ENCODE measurements around the gene NCAM2. TPM values are rescaled to one million over a fixed set of nuclear protein-coding genes. Genes with fewer than 3 reads are reported as not detected.
"Not testable (repeated sequence)": the region's sequence is repeated elsewhere in the genome, so short reads cannot be mapped to it uniquely, and the experiment has no call there.

The NCAM2 gene
- polyA plus RNA-seq, 1 donor from 2014 or later, result 9.8 TPM

DNA sequence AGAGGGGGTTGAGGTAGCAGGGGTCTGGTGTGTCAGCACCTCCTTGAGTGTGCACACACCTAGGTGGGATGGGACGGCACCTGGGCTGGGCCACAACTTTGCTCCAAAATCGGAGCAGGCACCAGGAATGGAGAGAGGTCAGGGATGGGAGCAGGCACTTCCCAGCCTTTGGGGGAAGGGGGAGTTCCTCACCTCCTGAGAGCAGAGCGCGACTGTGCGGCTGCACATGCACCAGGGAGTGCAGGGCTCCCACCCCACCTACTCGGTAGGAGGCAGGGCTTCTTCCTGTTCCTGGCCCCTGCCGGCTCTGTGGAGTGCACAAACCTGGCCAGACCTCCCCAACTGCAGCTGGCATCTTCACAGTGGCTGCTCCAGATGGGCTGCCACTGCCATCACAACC, 399.3 kb downstream of the NCAM2 start:
- H3K4me2 ChIP-seq (ENCODE audit: low read length), result no peak overlapping the region
- no peaks in the 10 kb centered on the region for H3K36me3 ChIP-seq (ENCODE audit: insufficient read depth, low read length)
- no peak overlapping the region for H3K27ac ChIP-seq (ENCODE audit: low read length)
- no peaks in the 10 kb centered on the region for H3F3A ChIP-seq (ENCODE audit: insufficient read depth, low read length, poor library complexity, severe bottlenecking)
- TF ChIP-seq, protein P1, sequence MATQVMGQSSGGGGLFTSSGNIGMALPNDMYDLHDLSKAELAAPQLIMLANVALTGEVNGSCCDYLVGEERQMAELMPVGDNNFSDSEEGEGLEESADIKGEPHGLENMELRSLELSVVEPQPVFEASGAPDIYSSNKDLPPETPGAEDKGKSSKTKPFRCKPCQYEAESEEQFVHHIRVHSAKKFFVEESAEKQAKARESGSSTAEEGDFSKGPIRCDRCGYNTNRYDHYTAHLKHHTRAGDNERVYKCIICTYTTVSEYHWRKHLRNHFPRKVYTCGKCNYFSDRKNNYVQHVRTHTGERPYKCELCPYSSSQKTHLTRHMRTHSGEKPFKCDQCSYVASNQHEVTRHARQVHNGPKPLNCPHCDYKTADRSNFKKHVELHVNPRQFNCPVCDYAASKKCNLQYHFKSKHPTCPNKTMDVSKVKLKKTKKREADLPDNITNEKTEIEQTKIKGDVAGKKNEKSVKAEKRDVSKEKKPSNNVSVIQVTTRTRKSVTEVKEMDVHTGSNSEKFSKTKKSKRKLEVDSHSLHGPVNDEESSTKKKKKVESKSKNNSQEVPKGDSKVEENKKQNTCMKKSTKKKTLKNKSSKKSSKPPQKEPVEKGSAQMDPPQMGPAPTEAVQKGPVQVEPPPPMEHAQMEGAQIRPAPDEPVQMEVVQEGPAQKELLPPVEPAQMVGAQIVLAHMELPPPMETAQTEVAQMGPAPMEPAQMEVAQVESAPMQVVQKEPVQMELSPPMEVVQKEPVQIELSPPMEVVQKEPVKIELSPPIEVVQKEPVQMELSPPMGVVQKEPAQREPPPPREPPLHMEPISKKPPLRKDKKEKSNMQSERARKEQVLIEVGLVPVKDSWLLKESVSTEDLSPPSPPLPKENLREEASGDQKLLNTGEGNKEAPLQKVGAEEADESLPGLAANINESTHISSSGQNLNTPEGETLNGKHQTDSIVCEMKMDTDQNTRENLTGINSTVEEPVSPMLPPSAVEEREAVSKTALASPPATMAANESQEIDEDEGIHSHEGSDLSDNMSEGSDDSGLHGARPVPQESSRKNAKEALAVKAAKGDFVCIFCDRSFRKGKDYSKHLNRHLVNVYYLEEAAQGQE (IDR thresholded peaks at IDR 0.05; ENCODE audit: borderline replicate concordance), result no peak
- TF ChIP-seq RAD21 (conservative IDR thresholded peaks at IDR 0.05), result no peak
- TF ChIP-seq EP300 (conservative IDR thresholded peaks at IDR 0.05; ENCODE audit: poor library complexity, severe bottlenecking), result no peak
- no peak for TF ChIP-seq SMC3 (conservative IDR thresholded peaks at IDR 0.05; ENCODE audit: poor library complexity)
- TF ChIP-seq TAF1 (IDR thresholded peaks at IDR 0.05; ENCODE audit: low read depth), result no peak
- no peak for TF ChIP-seq POLR2AphosphoS5 (IDR thresholded peaks at IDR 0.05)
- TF ChIP-seq EZH2 (IDR thresholded peaks at IDR 0.05; ENCODE audit: borderline replicate concordance, insufficient read depth, low read length, poor library complexity, severe bottlenecking), result no peak
- TF ChIP-seq, protein P2, sequence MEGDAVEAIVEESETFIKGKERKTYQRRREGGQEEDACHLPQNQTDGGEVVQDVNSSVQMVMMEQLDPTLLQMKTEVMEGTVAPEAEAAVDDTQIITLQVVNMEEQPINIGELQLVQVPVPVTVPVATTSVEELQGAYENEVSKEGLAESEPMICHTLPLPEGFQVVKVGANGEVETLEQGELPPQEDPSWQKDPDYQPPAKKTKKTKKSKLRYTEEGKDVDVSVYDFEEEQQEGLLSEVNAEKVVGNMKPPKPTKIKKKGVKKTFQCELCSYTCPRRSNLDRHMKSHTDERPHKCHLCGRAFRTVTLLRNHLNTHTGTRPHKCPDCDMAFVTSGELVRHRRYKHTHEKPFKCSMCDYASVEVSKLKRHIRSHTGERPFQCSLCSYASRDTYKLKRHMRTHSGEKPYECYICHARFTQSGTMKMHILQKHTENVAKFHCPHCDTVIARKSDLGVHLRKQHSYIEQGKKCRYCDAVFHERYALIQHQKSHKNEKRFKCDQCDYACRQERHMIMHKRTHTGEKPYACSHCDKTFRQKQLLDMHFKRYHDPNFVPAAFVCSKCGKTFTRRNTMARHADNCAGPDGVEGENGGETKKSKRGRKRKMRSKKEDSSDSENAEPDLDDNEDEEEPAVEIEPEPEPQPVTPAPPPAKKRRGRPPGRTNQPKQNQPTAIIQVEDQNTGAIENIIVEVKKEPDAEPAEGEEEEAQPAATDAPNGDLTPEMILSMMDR (IDR thresholded peaks at IDR 0.05; ENCODE audit: poor library complexity, severe bottlenecking), result no peak
- TF ChIP-seq MXI1 (conservative IDR thresholded peaks at IDR 0.05; ENCODE audit: poor library complexity, severe bottlenecking), result no peak
- H2AFZ ChIP-seq (ENCODE audit: low read depth, low read length), result no peak overlapping the region
- no peaks in the 10 kb centered on the region for H4K20me1 ChIP-seq (ENCODE audit: insufficient read depth)
- H3K79me2 ChIP-seq (replicated peaks; ENCODE audit: insufficient read depth, low read length), result no peaks in the 10 kb centered on the region
- H3K9me2 ChIP-seq (ENCODE audit: insufficient read depth, low read length), result no peaks in the 10 kb centered on the region
- H3K9me3 ChIP-seq (ENCODE audit: low read length), result peaks cover 5% of the 10 kb centered on the region
- no peak overlapping the region for H3K9ac ChIP-seq (ENCODE audit: low read length)
- H3K27me3 ChIP-seq (ENCODE audit: insufficient read depth, low read depth, low read length), result no peaks in the 10 kb centered on the region
- no peak overlapping the region for H3K4me3 ChIP-seq (ENCODE audit: low read length)

DNA sequence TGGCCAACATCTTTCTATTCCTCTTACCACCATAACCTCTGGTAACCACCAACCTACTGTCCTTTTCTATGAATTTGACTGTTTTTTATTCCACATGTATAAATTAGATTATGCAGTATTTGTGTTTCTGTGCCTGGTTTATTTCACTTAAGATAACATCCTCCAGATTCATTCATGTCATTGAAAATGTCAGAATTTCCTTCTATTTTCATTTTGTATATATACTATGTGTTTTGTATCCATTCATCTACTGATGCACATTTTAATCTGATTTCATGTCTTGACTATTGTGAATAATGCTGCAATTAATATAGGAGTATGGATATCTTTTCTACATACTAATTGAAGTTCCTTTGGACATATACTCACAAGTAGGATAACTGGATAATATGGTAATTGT, 403.2 kb downstream of the NCAM2 start:
- Histone ChIP-seq H3K36me3 (ENCODE audit: insufficient read depth, low read length) (no peaks in the 10 kb centered on the region), H3K27ac (ENCODE audit: low read length) (no peak overlapping the region), H3K79me2 (replicated peaks; ENCODE audit: insufficient read depth, low read length) (no peaks in the 10 kb centered on the region), H3K9me2 (ENCODE audit: insufficient read depth, low read length) (no peaks in the 10 kb centered on the region), H3K9me3 (ENCODE audit: low read length) (peaks cover 2% of the 10 kb centered on the region), H2AFZ (ENCODE audit: low read depth, low read length) (no peak overlapping the region), H3K9ac (ENCODE audit: low read length) (no peak overlapping the region), H3K27me3 (ENCODE audit: insufficient read depth, low read depth, low read length) (no peaks in the 10 kb centered on the region), H3K4me3 (ENCODE audit: low read length) (no peak overlapping the region), H4K20me1 (ENCODE audit: insufficient read depth) (no peaks in the 10 kb centered on the region), H3K4me2 (ENCODE audit: low read length) (no peak overlapping the region), H3F3A (ENCODE audit: insufficient read depth, low read length, poor library complexity, severe bottlenecking) (no peaks in the 10 kb centered on the region)
- TF ChIP-seq SMC3 (conservative IDR thresholded peaks at IDR 0.05; ENCODE audit: poor library complexity) (no peak), EZH2 (IDR thresholded peaks at IDR 0.05; ENCODE audit: borderline replicate concordance, insufficient read depth, low read length, poor library complexity, severe bottlenecking) (no peak), EP300 (conservative IDR thresholded peaks at IDR 0.05; ENCODE audit: poor library complexity, severe bottlenecking) (no peak), TAF1 (IDR thresholded peaks at IDR 0.05; ENCODE audit: low read depth) (no peak), RAD21 (conservative IDR thresholded peaks at IDR 0.05) (no peak), MXI1 (conservative IDR thresholded peaks at IDR 0.05; ENCODE audit: poor library complexity, severe bottlenecking) (no peak)
- TF ChIP-seq, protein P1 (IDR thresholded peaks at IDR 0.05; ENCODE audit: borderline replicate concordance), result no peak
- TF ChIP-seq, protein P2 (IDR thresholded peaks at IDR 0.05; ENCODE audit: poor library complexity, severe bottlenecking), result no peak

GRCh38 chr21:21402187-21402586, 404.0 kb downstream of the NCAM2 start:
- not testable (repeated sequence) for H3K9me3 ChIP-seq (ENCODE audit: low read length); H3K9me2 ChIP-seq (ENCODE audit: insufficient read depth, low read length); H3K9ac ChIP-seq (ENCODE audit: low read length); H3K79me2 ChIP-seq (replicated peaks; ENCODE audit: insufficient read depth, low read length); H3K27me3 ChIP-seq (ENCODE audit: insufficient read depth, low read depth, low read length); H3F3A ChIP-seq (ENCODE audit: insufficient read depth, low read length, poor library complexity, severe bottlenecking); H3K4me3 ChIP-seq (ENCODE audit: low read length); H2AFZ ChIP-seq (ENCODE audit: low read depth, low read length); H3K27ac ChIP-seq (ENCODE audit: low read length); H3K36me3 ChIP-seq (ENCODE audit: insufficient read depth, low read length); H4K20me1 ChIP-seq (ENCODE audit: insufficient read depth); H3K4me2 ChIP-seq (ENCODE audit: low read length)
